ENCODE results near the gene DAZAP1.

DAZAP1 gene

DNA sequence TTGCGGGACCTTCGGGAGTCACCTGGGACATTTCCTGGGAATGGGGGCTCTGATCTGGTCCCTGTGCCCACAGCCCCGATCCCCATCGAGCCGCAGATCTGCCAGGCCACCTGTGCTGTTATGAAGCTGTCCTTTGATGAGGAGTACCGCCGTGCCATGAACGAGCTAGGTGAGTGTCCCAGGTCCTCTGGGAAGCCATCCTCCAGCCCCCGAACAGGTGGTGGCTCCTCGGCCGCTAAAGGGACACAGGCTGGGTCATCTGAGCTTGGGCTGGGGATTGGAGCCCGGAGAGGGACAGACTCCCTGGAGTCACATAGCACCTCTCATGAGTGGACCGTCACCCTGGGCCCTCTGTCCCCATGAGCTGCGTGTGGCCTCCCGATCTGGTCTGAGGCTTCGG is 50.5 kb downstream of the DAZAP1 start:
- no peak for TF ChIP-seq EZH2phosphoT487 (IDR thresholded peaks at IDR 0.05; ENCODE audit: borderline replicate concordance)
- Histone ChIP-seq H3K9ac (ENCODE audit: low read depth, low read length, poor library complexity, severe bottlenecking) (no peak overlapping the region), H3K4me3 (ENCODE audit: low read length, poor library complexity, severe bottlenecking) (no peak overlapping the region), H3F3A (ENCODE audit: low read depth) (no peaks in the 10 kb centered on the region), H3K27me3 (ENCODE audit: insufficient read depth, low read length, poor library complexity, severe bottlenecking) (no peaks in the 10 kb centered on the region), H3K9me3 (ENCODE audit: insufficient read depth, low read depth, low read length) (no peaks in the 10 kb centered on the region), H3K36me3 (ENCODE audit: insufficient read depth, low read length) (no peaks in the 10 kb centered on the region), H4K20me1 (ENCODE audit: insufficient read depth, low read length, poor library complexity, severe bottlenecking) (no peaks in the 10 kb centered on the region), H3K4me2 (ENCODE audit: low read depth, low read length, poor library complexity, severe bottlenecking) (no peak overlapping the region), H3K79me2 (ENCODE audit: insufficient read depth, low read length) (no peaks in the 10 kb centered on the region), H3K9me2 (replicated peaks; ENCODE audit: low read depth, low read length) (no peaks in the 10 kb centered on the region), H3K4me1 (ENCODE audit: insufficient read depth, low read length, poor library complexity, severe bottlenecking) (peaks cover 8% of the 10 kb centered on the region), H2AFZ (ENCODE audit: low read length) (no peak overlapping the region)

DNA sequence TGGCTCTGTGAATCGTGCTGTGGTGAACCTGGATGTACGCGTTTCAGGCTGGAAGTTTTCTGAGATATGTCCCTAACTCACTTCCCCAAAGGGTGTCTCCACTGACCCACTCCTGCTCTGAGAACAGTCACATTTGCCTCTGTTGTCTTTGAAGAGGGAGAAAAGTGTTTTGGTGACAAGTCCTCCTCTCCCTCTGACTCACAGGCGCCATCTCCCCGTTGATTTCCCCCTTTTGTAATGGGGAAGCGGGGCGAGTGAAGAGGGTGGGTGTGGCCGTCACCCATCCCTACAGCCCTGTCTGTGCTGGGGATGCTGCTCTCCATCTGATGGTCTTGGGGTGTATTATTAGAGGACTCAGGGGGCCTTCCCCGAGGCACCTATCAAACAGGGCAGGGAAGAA is 52.1 kb downstream of the DAZAP1 start:
- Histone ChIP-seq H3K4me1 (ENCODE audit: insufficient read depth, low read length, poor library complexity, severe bottlenecking) (peaks cover 8% of the 10 kb centered on the region), H2AFZ (ENCODE audit: low read length) (no peak overlapping the region), H3K9ac (ENCODE audit: low read depth, low read length, poor library complexity, severe bottlenecking) (no peak overlapping the region), H4K20me1 (ENCODE audit: insufficient read depth, low read length, poor library complexity, severe bottlenecking) (no peaks in the 10 kb centered on the region), H3K4me3 (ENCODE audit: low read length, poor library complexity, severe bottlenecking) (no peak overlapping the region), H3K36me3 (ENCODE audit: insufficient read depth, low read length) (no peaks in the 10 kb centered on the region), H3K9me2 (replicated peaks; ENCODE audit: low read depth, low read length) (no peaks in the 10 kb centered on the region), H3K4me2 (ENCODE audit: low read depth, low read length, poor library complexity, severe bottlenecking) (no peak overlapping the region), H3K27me3 (ENCODE audit: insufficient read depth, low read length, poor library complexity, severe bottlenecking) (no peaks in the 10 kb centered on the region), H3K9me3 (ENCODE audit: insufficient read depth, low read depth, low read length) (no peaks in the 10 kb centered on the region), H3F3A (ENCODE audit: low read depth) (no peaks in the 10 kb centered on the region), H3K79me2 (ENCODE audit: insufficient read depth, low read length) (no peaks in the 10 kb centered on the region)
- TF ChIP-seq EZH2phosphoT487 (IDR thresholded peaks at IDR 0.05; ENCODE audit: borderline replicate concordance) = no peak
- TF ChIP-seq, protein P1, sequence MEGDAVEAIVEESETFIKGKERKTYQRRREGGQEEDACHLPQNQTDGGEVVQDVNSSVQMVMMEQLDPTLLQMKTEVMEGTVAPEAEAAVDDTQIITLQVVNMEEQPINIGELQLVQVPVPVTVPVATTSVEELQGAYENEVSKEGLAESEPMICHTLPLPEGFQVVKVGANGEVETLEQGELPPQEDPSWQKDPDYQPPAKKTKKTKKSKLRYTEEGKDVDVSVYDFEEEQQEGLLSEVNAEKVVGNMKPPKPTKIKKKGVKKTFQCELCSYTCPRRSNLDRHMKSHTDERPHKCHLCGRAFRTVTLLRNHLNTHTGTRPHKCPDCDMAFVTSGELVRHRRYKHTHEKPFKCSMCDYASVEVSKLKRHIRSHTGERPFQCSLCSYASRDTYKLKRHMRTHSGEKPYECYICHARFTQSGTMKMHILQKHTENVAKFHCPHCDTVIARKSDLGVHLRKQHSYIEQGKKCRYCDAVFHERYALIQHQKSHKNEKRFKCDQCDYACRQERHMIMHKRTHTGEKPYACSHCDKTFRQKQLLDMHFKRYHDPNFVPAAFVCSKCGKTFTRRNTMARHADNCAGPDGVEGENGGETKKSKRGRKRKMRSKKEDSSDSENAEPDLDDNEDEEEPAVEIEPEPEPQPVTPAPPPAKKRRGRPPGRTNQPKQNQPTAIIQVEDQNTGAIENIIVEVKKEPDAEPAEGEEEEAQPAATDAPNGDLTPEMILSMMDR (conservative IDR thresholded peaks at IDR 0.05; ENCODE audit: low read length) = no peak

DNA sequence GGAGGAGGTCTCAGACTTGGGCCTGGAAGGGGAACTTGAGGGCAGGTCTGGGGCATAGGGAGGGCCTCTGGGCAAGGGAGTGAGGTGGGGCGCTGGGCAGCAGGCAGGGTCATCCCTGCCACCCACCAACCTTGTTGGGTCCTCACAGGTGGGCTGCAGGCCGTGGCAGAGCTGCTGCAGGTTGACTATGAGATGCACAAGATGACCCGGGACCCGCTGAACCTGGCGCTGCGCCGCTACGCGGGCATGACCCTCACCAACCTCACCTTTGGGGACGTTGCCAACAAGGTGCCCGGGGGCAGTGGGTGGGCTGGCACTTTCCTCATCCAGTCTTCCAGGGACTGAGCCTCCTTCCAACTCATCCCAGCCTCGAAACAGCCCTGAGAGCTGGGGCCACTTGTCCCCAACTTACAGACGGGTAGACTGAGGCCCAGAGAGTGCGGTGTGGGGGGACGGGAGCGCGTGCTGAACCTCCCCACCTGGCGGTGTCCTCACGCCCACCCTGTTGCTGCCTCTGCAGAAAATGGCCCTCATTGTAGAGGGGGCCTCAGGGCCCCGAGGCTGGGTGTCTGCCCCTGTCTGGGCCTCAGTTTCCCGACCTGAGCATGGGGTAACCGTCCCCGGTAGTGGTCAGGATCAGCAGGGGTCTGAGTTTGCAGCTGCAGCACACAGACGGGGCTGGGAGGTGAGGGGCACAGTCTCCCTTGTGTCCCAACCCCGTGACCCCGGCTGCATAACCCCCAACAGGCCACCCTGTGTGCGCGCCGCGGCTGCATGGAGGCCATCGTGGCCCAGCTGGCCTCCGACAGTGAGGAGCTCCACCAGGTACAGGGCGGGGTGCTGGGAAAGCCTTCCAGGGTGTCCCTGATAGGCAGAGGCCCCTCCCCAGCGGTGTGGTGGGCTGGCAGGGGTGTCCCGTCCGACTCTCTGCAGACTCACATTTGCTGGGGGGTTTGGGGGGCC is 52.9 kb downstream of the DAZAP1 start:
- Histone ChIP-seq H3K9ac (ENCODE audit: low read depth, low read length, poor library complexity, severe bottlenecking) (no peak overlapping the region), H3K36me3 (ENCODE audit: insufficient read depth, low read length) (no peaks in the 10 kb centered on the region), H3F3A (ENCODE audit: low read depth) (no peaks in the 10 kb centered on the region), H2AFZ (ENCODE audit: low read length) (no peak overlapping the region), H4K20me1 (ENCODE audit: insufficient read depth, low read length, poor library complexity, severe bottlenecking) (no peaks in the 10 kb centered on the region), H3K79me2 (ENCODE audit: insufficient read depth, low read length) (no peaks in the 10 kb centered on the region), H3K9me3 (ENCODE audit: insufficient read depth, low read depth, low read length) (no peaks in the 10 kb centered on the region), H3K4me3 (ENCODE audit: low read length, poor library complexity, severe bottlenecking) (no peak overlapping the region), H3K27me3 (ENCODE audit: insufficient read depth, low read length, poor library complexity, severe bottlenecking) (no peaks in the 10 kb centered on the region), H3K4me2 (ENCODE audit: low read depth, low read length, poor library complexity, severe bottlenecking) (no peak overlapping the region), H3K9me2 (replicated peaks; ENCODE audit: low read depth, low read length) (no peaks in the 10 kb centered on the region), H3K4me1 (ENCODE audit: insufficient read depth, low read length, poor library complexity, severe bottlenecking) (peaks cover 4% of the 10 kb centered on the region)
- no peak for TF ChIP-seq EZH2phosphoT487 (IDR thresholded peaks at IDR 0.05; ENCODE audit: borderline replicate concordance)
- TF ChIP-seq, protein P1 (conservative IDR thresholded peaks at IDR 0.05; ENCODE audit: low read length) = no peak

Measured in Loucy (cell line).